HL-60 (cell line): ENCODE data around the gene LRRIQ4.

Experiments used
- GABPA ChIP-seq: IDR thresholded peaks from 2 replicates; pipeline ENCODE4 v1.6.1; 2012; ENCODE audit warnings: low read depth
- POLR2AphosphoS5 ChIP-seq: IDR thresholded peaks from 2 replicates; pipeline ENCODE4 v1.6.1; 2012; ENCODE audit warnings: low read depth
- SPI1 ChIP-seq: IDR thresholded peaks from 2 replicates; pipeline ENCODE4 v1.6.1; 2012; ENCODE audit warnings: low read depth, mild to moderate bottlenecking, borderline replicate concordance
- TF ChIP-seq, protein P1 (sequence below): IDR thresholded peaks from one replicate; pipeline ENCODE4 v1.5.1; 2011; ENCODE audit warnings: low read length, control low read depth, inconsistent platforms; ENCODE audit not compliant: insufficient read depth

- TF ChIP-seq, protein P1, sequence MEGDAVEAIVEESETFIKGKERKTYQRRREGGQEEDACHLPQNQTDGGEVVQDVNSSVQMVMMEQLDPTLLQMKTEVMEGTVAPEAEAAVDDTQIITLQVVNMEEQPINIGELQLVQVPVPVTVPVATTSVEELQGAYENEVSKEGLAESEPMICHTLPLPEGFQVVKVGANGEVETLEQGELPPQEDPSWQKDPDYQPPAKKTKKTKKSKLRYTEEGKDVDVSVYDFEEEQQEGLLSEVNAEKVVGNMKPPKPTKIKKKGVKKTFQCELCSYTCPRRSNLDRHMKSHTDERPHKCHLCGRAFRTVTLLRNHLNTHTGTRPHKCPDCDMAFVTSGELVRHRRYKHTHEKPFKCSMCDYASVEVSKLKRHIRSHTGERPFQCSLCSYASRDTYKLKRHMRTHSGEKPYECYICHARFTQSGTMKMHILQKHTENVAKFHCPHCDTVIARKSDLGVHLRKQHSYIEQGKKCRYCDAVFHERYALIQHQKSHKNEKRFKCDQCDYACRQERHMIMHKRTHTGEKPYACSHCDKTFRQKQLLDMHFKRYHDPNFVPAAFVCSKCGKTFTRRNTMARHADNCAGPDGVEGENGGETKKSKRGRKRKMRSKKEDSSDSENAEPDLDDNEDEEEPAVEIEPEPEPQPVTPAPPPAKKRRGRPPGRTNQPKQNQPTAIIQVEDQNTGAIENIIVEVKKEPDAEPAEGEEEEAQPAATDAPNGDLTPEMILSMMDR: no peak
- TF ChIP-seq SPI1 (no peak), POLR2AphosphoS5 (no peak), GABPA (no peak)
Observed at GRCh38 chr3:169822983-169823382, 10.3 kb downstream of the LRRIQ4 start.
